GM21529 (cell line): ENCODE data around the gene CD7.
"Not testable (repeated sequence)": the region's sequence is repeated elsewhere in the genome, so short reads cannot be mapped to it uniquely, and the experiment has no call there.

ENCODE experiments used
- ATAC-seq: cut with Tn5 transposase; IDR thresholded peaks from one replicate; pipeline ENCODE4 v1.9.1; 2021; ENCODE audit not compliant: unreplicated experiment

CD7 gene

DNA sequence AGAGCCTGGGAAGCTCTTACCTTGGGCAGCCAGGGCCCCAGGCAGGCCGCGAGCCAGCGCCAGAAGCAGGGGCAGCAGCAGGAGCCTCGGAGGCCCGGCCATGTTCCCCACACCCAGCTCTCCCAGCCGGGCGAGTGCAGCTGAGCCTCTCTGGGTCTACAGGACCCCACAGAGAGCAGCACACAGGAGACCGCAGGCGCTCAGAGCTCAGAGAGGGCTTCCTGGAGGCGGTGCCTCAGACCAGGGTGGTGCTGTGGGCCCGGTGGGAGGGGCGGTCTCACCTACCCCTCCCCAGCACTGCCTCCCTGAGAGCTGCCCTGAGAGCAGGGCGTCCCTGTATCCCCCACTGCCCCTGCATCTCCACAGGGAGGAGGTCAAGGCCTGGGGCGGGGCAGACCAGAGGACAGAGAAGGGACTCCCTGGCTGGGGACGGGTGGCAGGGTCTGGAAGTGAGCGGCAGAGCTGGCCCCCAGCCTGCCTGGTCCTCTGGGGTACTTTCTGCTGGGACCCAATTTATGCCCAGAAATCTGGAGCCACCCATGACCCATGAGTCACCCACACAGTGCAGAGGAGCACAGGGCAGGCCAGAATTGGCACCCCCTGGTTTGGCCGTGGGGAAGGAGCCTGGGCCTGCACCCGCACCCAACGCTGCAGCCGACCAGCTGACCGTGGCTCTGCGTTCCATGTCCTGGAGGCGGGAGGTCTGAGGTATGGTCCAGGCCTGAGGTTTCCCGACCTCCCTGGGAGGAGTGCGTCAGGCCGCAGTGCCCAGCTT, at the start of gene CD7:
Gene CD7 (minus strand): TSS at position 215 of the 775 bp plus-strand sequence. CDS start 113 bp downstream, at position 102.
- no peak for ATAC-seq

GRCh38 chr17:82366749-82367148, 49.3 kb upstream of the CD7 start:
- ATAC-seq = no peak

- no peak for ATAC-seq
These were observed 48.3 kb upstream of the CD7 start for GRCh38 chr17:82365606-82366295.

GRCh38 chr17:82361885-82362633, 44.7 kb upstream of the CD7 start:
- ATAC-seq = no peak

DNA sequence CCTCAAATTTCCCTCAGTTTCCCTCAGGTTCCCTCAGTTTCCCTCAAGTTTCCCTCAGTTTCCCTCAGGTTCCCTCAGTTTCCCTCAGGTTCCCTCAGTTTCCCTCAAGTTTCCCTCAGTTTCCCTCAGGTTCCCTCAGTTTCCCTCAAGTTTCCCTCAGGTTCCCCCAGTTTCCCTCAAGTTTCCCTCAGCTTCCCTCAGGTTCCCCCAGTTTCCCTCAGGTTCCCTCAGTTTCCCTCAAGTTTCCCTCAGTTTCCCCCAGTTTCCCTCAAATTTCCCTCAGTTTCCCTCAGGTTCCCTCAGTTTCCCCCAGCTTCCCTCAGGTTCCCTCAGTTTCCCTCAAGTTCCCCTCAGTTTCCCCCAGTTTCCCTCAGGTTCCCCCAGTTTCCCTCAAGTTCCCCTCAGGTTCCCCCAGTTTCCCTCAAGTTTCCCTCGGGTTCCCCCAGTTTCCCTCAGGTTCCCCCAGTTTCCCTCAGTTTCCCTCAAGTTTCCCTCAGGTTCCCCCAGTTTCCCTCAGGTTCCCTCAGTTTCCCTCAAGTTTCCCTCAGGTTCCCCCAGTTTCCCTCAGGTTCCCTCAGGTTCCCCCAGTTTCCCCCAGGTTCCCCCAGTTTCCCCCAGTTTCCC, 42.2 kb upstream of the CD7 start:
- not testable (repeated sequence) for ATAC-seq

DNA sequence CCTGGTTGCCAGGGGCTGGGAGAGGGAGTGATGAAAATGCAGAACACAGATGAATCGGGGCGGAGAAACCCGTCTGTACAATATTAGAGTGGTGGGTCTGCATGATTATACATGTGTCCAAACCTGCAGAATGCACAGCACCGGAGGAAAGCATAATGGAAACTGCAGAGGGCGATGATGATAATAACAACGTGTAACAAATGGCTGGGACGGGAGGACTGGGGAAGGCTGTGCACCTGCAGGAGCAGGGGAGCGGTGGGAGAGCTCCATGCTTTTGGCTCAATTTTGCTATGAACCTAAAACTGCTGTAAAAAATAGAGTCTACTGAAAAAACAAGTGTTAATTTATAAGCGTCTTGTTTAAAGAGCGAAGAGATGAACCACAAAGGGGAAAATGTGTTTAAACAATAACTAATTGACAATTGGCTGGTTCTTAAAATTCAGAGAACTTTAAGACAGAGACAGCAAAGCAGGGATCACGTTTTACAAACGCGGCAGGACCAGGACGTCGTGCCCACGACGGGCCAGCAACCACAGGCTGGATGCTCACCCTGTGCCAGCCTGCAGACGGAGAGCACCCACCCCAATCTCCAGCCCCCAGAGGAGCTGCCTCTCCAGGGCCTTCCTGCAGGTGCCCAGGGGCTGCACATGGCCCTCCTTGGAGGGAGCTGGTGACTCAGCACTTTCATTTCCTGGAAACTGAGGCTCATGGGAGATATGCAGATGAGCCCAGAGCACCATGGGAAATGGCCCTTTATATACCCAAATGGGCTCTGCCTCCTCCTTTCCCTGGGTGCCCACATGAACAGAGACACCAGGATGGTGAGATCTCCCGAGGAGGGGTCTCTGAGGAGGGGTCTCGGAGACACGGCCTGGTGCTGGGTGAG, 41.3 kb upstream of the CD7 start, which contains the start of gene TEX19:
Gene TEX19 (plus strand): TSS at position 783 of the 886 bp plus-strand sequence. CDS start 2,904 bp downstream, outside the sequence.
- no peak for ATAC-seq

DNA sequence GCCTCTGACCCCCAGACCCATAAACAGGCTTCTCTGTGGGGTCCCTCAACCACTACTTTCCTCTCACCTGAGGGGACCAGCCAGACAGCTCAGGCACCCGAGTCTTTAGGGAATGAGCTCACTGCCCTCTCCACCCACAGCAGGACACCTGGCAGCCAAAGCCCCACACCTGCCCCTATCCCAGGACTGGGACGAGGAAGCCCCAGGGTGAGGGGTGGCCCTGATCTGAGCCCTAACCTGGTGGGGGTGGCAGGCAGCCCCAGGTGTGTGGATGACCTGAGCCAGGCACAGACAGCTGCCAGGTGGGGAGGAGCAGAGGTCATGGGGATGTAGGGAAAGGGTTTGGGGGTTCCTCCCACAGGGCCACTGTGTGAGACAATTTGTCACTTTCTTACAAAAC, 40.0 kb upstream of the CD7 start:
- no peak for ATAC-seq

- no peak for ATAC-seq
These were observed 39.5 kb upstream of the CD7 start for GRCh38 chr17:82356845-82357355.

DNA sequence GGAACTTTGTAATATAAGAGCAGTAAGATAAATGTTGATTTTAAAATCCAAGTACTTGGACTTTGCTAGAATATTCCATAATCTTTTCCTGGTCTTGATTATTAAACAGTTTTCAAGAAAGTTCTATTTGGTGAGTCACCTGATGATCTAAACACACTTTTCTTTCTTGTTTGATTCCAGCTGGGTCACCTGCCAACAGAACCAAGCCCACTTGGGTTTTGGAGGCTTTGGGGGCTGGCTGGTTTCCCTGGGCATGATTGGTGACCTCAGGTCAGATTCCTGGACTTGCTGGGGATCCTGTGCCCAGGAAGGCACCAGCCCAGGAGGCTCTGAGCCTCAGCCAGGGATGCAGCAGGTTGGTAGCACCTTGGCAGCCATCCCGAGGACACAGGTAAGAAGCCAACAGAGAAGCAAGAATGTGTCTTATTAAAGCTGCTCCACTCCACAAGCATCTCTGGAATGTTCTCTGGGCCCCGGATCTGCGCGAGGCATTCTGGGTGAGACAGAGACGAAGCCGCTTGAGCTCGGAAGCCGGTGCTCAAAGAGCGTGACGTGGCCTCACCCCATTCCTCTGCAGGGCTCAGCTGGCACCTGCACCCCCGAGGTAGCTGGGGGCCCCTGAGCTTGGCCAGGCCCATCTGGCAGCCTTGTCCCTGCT, 38.5 kb upstream of the CD7 start:
- no peak for ATAC-seq

GRCh38 chr17:82354804-82355308, 37.4 kb upstream of the CD7 start:
- ATAC-seq = no peak

GRCh38 chr17:82353484-82353883, 36.1 kb upstream of the CD7 start:
- ATAC-seq = no peak

DNA sequence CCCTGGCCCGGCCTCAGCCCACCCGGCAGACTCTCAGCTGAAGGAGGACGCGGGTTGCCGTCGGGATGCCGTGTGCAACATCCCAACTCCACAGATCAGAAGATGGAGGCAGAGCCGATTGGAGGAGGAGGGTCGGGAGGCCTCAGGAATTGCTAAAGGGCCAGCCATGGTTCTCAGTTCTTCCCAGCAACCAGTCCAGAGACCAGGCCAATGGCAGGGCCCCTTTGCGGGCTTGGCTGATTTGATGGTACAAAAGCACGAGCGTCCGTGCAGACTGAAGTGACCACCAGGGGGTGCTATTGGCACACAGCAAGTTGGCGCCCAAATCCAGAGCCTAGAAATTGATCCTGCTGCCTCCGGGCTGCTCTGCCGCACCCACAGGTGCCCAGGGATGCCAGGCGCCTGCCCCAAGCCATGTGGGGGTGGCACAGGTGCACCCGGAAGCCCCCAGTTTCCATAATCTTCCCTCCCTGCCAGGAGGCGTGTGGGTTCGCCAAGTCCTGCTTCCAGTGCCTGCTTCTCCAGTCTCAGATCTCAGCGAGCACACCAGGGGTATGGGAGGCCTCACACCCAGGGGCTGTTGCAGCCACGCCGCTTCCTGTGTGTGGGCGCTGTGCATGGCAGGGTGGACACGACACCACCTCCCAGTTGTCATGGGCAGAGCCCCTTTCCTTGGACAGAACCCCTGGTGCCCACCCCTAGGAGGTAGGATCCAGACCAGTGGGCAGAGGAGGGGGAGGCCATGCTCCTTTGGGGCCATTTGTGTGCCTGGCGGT, 34.5 kb upstream of the CD7 start:
- ATAC-seq = no peak

GRCh38 chr17:82351254-82351712, 33.9 kb upstream of the CD7 start:
- ATAC-seq = no peak

- ATAC-seq = no peak
These were observed 33.0 kb upstream of the CD7 start for GRCh38 chr17:82350182-82351030.

- ATAC-seq = no peak
These were observed 31.9 kb upstream of the CD7 start for GRCh38 chr17:82349287-82349701.

DNA sequence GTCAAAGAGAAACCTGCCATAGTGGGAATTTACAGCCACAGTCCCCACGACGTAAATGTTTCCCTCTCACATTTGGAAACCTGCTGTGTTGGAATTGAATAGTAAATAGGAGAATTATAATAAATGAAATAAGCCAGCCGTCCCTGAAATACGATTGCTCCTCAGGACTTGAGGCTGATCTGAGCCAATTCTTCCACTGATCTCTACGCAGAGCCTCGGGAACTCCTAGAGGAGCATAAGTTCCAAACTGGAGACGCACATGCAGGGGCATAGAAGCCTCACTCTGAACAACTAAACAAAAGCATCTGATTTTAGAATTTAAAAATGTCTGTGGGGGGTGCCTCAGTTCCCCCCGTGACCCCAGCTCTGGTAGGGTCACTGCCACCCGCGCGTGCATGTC, 31.5 kb upstream of the CD7 start:
- no peak for ATAC-seq

- ATAC-seq = no peak
These were observed 31.0 kb upstream of the CD7 start for GRCh38 chr17:82348434-82348833.
